ENCODE results near the gene NCF1.
"Not testable (repeated sequence)": the region's sequence is repeated elsewhere in the genome, so short reads cannot be mapped to it uniquely, and the experiment has no call there.

The NCF1 gene

DNA sequence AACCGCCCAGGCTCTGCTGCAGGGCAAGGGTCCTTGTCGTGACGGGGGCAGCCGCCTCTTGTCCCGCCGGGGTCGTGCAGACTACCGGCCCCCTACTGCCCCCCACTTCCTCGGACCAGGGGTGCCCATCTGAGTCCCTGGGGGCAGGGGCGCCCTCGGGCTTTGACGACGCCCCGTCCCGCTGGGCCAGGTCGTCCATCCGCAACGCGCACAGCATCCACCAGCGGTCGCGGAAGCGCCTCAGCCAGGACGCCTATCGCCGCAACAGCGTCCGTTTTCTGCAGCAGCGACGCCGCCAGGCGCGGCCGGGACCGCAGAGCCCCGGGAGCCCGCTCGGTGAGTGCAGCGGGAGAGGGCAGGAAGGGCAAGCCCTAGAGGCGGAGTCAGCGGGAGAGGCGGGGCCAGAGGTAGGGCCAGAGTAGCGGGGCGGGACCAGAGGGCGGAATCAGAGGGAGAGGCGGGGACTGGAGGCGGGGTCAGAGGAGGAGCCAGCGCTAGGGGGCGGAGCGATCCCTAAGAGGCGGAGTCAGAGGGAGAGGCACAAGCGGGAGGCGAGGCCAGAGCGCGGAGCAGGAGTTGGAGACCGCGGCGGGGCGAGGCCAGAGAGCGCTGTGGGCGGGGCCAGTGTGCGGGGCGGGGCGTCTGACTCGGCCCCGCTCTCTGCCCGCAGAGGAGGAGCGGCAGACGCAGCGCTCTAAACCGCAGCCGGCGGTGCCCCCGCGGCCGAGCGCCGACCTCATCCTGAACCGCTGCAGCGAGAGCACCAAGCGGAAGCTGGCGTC is 14.7 kb downstream of the NCF1 start:
- not testable (repeated sequence) for DNase-seq (ENCODE audit: low read depth)

DNA sequence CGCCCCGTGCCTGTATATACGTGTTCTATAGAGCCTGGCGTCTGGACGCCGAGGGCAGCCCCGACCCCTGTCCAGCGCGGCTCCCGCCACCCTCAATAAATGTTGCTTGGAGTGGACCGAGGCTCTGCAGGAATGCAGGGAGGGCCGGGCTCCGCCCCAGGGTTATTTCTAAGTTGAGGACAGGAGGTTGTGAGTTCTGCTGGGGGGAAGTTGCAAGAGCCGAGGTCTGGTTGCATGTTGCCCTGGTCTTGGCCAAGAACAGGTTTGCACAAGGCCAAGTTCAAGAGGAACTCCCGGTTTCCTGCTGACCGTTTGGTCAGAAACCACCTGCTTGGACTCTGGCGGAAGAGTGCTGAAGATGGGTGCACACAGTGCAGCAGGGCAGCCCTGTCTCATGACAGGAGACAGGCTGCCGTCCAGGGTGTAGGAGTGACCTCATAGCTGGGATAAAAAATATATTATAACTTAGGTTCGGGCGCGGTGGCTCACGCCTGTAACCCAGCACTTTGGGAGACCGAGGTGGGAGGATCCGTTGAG is 15.5 kb downstream of the NCF1 start:
- not testable (repeated sequence) for DNase-seq (ENCODE audit: low read depth)

GRCh38 chr7:74797848-74798622 is 24.2 kb downstream of the NCF1 start:
- DNase-seq (ENCODE audit: low read depth) = not testable (repeated sequence)

DNA sequence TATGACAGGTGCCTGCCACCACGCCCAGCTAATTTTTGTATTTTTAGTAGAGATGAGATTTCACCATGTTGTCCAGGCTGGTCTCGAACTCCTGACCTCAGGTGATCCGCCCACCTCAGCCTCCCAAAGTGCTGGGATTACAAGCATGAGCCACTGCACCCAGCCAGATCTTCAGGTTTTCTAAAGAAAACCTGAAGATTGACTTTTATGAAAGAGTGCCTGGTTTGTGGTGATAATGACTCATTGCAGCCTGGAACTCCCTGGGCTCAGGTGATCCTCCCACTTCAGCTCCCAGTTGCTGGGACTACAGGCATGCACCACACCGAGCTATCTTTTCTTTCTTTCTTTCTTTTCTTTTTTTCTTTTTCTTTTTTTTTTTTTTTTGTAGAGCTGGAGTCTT is 24.8 kb downstream of the NCF1 start:
- DNase-seq (ENCODE audit: low read depth) = not testable (repeated sequence)

GRCh38 chr7:74815882-74816281 is 42.1 kb downstream of the NCF1 start:
- DNase-seq (ENCODE audit: low read depth) = not testable (repeated sequence)

DNA sequence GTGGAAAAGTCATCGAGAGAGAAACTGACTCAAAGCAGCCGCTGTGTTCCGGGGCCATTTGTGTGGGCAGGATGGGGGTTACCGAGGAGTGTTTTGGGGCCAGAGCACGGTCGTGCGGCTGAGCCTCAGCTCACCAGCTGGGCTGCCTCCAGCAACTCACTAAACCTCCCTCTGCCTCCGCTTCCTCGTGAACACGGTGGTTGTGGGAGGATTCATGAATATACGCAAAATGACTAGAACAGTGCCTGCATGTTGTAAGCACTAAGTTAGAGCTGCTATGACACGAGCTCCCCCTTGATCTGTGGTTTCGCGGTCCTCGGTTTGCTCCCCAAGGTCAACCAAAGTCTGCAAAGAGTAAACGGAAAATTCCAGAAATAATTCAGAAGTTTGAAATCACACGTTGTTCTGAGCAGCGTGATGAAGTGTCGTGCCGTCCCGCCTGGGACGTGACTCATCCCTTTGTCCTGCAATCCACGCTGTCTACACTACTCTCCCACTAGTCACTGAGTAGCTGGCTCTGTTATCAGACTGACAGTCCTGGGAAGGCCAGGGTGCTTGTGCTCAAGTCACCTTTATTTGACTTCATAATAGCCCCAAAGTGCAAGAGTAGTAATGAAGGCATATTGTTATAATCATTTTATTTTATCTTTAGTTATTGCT is 46.5 kb downstream of the NCF1 start:
- DNase-seq (ENCODE audit: low read depth) = not testable (repeated sequence)

DNA sequence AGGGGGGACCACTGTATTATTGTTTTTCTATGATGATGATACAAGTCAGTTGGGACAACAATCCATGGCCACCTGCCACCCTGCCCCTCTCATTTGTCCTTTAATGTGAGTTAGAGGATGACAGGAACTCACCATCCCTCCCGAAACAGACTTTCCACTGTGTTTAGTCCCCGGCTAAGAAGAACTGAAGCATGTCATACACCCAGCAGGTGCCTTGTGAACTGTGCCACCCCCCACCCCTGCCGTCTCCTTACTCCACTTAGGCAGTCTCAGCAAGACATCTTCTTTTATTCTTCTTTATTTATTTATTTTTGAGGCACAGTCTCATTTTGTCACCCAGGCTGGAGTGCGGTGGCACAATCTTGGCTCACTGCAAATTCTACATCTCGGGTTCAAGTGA is 47.4 kb downstream of the NCF1 start:
- not testable (repeated sequence) for DNase-seq (ENCODE audit: low read depth)

- DNase-seq (ENCODE audit: low read depth) = not testable (repeated sequence)
Observed at GRCh38 chr7:74829959-74830358, 56.1 kb downstream of the NCF1 start.

GRCh38 chr7:74830411-74830810 is 56.6 kb downstream of the NCF1 start:
- DNase-seq (ENCODE audit: low read depth) = not testable (repeated sequence)
